Activated CD4-positive, CD25-positive, alpha-beta regulatory T cell treated with anti-CD3 and anti-CD28 coated beads, Interleukin-2, amount 50 U/mL, for 72 hours (primary cell): Measurements from ENCODE around the gene ALOX5.

Experiments
- DNase-seq: peaks from one replicate; pipeline ENCODE4 v3.0.0; 2021

Gene ALOX5

GRCh38 chr10:45444976-45445898, 71.2 kb downstream of the ALOX5 start:
- no peak for DNase-seq

GRCh38 chr10:45446858-45447257, 72.8 kb downstream of the ALOX5 start:
- no peak for DNase-seq

GRCh38 chr10:45447416-45447815, 73.4 kb downstream of the ALOX5 start:
- no peak for DNase-seq

GRCh38 chr10:45450866-45451265, 76.8 kb downstream of the ALOX5 start:
- DNase-seq: no peak

GRCh38 chr10:45451407-45451806, 77.4 kb downstream of the ALOX5 start:
- DNase-seq: no peak

GRCh38 chr10:45452268-45452667, 78.3 kb downstream of the ALOX5 start:
- no peak for DNase-seq

- DNase-seq: no peak
Measured at GRCh38 chr10:45452743-45453452, 78.9 kb downstream of the ALOX5 start.

- no peak for DNase-seq
Measured at GRCh38 chr10:45453639-45454255, 79.7 kb downstream of the ALOX5 start.

GRCh38 chr10:45454262-45454661, 80.2 kb downstream of the ALOX5 start:
- DNase-seq: no peak

GRCh38 chr10:45454859-45455258, 80.8 kb downstream of the ALOX5 start:
- no peak for DNase-seq

GRCh38 chr10:45456233-45456632, 82.2 kb downstream of the ALOX5 start:
- no peak for DNase-seq

GRCh38 chr10:45456822-45457221, 82.8 kb downstream of the ALOX5 start:
- no peak for DNase-seq

- DNase-seq: no peak
Measured at GRCh38 chr10:45457487-45457886, 83.5 kb downstream of the ALOX5 start.

- no peak for DNase-seq
Measured at GRCh38 chr10:45460235-45460878, 86.3 kb downstream of the ALOX5 start.

GRCh38 chr10:45461034-45461433, 87.0 kb downstream of the ALOX5 start:
- no peak for DNase-seq

GRCh38 chr10:45463244-45464116, 89.5 kb downstream of the ALOX5 start:
- DNase-seq: no peak

- DNase-seq: peak; percentile 69
Measured at GRCh38 chr10:45464958-45465567, 91.0 kb downstream of the ALOX5 start.

- no peak for DNase-seq
Measured at GRCh38 chr10:45466784-45467183, 92.8 kb downstream of the ALOX5 start.

- DNase-seq: no peak
Measured at GRCh38 chr10:45468079-45468478, 94.1 kb downstream of the ALOX5 start.

GRCh38 chr10:45470098-45471012, 96.3 kb downstream of the ALOX5 start:
- DNase-seq: no peak

- no peak for DNase-seq
Measured at GRCh38 chr10:45471059-45471458, 97.0 kb downstream of the ALOX5 start.
